Prostate gland (tissue), 2 donors: Measurements from ENCODE around the gene C10orf53. TPM values are rescaled to one million over a fixed set of nuclear protein-coding genes. Genes with fewer than 3 reads are reported as not detected.

ENCODE experiments used
- DNase-seq: peaks from one replicate; pipeline ENCODE4 v3.0.0-alpha.2; 2019; ENCODE audit warnings: low spot score
- H3K27ac ChIP-seq, 2 donors: fragments of 200-600 bp; sonication (generic); 2 replicates each; pipeline ENCODE4 v1.5.1; 2017 to 2019
- H3K27me3 ChIP-seq: fragments of 200-600 bp; sonication (generic); replicated peaks from 2 replicates; pipeline ENCODE4 v1.5.1; 2019; ENCODE audit not compliant: insufficient read depth
- H3K36me3 ChIP-seq, 2 donors: fragments of 200-600 bp; sonication (generic); 1 replicate in 1 of 2; 2 replicates in 1 of 2; pipeline versions ENCODE4 v1.5.1 to v1.8.1; 2017 to 2019
- H3K4me1 ChIP-seq: fragments of 200-600 bp; sonication (generic); replicated peaks from 2 replicates; pipeline ENCODE4 v1.5.1; 2019
- H3K4me3 ChIP-seq, 2 donors: fragments of 200-600 bp; sonication (generic); 2 replicates each; pipeline ENCODE4 v1.5.1; 2017 to 2019
- H3K9me3 ChIP-seq: fragments of 200-600 bp; sonication (generic); 2 replicates; pipeline ENCODE4 v1.5.1; 2017
- POLR2A ChIP-seq: fragments of 450-650 bp; IDR thresholded peaks from one replicate; pipeline ENCODE4 v1.6.1; 2016; ENCODE audit warnings: antibody characterized with exemption, mild to moderate bottlenecking
- POLR2AphosphoS5 ChIP-seq: sonication (generic); formaldehyde crosslinking; IDR thresholded peaks from one replicate; pipeline ENCODE4 v1.6.1; 2017; ENCODE audit warnings: antibody characterized with exemption
- WGBS: methylation state at CpG from one replicate; pipeline ENCODE4 v1.1.5; 2018; 5-methylcytosine and 5-hydroxymethylcytosine counted together
- intact Hi-C: fragments of 100-400 bp; cut with DNase I; formaldehyde crosslinking; loops from one replicate; pipeline ENCODE4 v1.14.2; 2022
- total RNA-seq, 2 donors: library from RNA; depleted of rRNA; stranded (reverse); fragments of >200 nt; gene quantifications; one replicate each; pipeline ENCODE4 v1.1.0, GENCODE V29; 2016
- TF ChIP-seq, protein P1 (sequence below), 4 experiments: fragments of 200-600 bp in 2 of 4; fragments of 450-650 bp in 2 of 4; sonication (generic) in 2 of 4; IDR thresholded peaks; 1 replicate in 3 of 4; 2 replicates in 1 of 4; pipeline ENCODE4 v1.5.1; 2016 to 2019; ENCODE audit warnings: antibody characterized with exemption in 4 of 4, mild to moderate bottlenecking in 2 of 4, moderate library complexity in 2 of 4

Gene C10orf53
- total RNA-seq, 2 donors from 2014 or later, result 1.5 TPM; not detected in 1

DNA sequence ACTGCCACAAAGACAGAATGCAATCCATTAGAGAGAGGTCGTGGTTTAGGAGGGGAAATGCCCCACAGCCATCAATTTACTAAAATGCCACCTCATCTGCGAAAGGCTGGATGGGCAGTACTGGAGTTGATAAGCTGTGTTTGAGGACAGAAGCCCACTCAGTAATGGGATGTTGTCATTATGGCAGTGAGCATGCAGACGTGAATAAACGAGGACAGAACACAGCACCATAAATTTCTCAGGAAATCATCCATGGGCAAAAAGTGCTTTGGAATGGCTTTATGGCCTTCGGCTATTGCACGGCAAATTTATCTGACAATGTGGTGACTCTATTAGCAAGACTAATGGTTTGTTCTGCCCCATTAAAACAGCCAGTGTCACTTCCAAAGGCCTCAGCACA is 15.9 kb upstream of the C10orf53 start:
- Histone ChIP-seq H3K4me1 (no peaks in the 10 kb centered on the region), H3K9me3 (no peaks in the 10 kb centered on the region), H3K36me3 (no peaks in the 10 kb centered on the region), H3K27ac (no peak overlapping the region), H3K4me3 (no peak overlapping the region), H3K27me3 (no peaks in the 10 kb centered on the region)
- intact Hi-C loops, result no loop called here
- no peak for DNase-seq
- WGBS, result 14% methylated on average over 6 of the region's 6 CpGs
- TF ChIP-seq, protein P1, sequence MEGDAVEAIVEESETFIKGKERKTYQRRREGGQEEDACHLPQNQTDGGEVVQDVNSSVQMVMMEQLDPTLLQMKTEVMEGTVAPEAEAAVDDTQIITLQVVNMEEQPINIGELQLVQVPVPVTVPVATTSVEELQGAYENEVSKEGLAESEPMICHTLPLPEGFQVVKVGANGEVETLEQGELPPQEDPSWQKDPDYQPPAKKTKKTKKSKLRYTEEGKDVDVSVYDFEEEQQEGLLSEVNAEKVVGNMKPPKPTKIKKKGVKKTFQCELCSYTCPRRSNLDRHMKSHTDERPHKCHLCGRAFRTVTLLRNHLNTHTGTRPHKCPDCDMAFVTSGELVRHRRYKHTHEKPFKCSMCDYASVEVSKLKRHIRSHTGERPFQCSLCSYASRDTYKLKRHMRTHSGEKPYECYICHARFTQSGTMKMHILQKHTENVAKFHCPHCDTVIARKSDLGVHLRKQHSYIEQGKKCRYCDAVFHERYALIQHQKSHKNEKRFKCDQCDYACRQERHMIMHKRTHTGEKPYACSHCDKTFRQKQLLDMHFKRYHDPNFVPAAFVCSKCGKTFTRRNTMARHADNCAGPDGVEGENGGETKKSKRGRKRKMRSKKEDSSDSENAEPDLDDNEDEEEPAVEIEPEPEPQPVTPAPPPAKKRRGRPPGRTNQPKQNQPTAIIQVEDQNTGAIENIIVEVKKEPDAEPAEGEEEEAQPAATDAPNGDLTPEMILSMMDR (IDR thresholded peaks at IDR 0.05), result no peak
- TF ChIP-seq POLR2AphosphoS5 (no peak), POLR2A (no peak)

- DNase-seq, result no peak
- no peak for TF ChIP-seq POLR2A
- TF ChIP-seq, protein P1 (IDR thresholded peaks at IDR 0.05), result no peak
- TF ChIP-seq POLR2AphosphoS5, result no peak
- Histone ChIP-seq H3K9me3 (no peaks in the 10 kb centered on the region), H3K4me1 (no peaks in the 10 kb centered on the region), H3K4me3 (no peak overlapping the region), H3K27me3 (no peaks in the 10 kb centered on the region), H3K36me3 (no peaks in the 10 kb centered on the region), H3K27ac (no peak overlapping the region)
- WGBS, result 40% methylated on average over 7 of the region's 7 CpGs
- intact Hi-C loops, result no loop called here
Observed at GRCh38 chr10:49664006-49664841, 15.2 kb upstream of the C10orf53 start.

DNA sequence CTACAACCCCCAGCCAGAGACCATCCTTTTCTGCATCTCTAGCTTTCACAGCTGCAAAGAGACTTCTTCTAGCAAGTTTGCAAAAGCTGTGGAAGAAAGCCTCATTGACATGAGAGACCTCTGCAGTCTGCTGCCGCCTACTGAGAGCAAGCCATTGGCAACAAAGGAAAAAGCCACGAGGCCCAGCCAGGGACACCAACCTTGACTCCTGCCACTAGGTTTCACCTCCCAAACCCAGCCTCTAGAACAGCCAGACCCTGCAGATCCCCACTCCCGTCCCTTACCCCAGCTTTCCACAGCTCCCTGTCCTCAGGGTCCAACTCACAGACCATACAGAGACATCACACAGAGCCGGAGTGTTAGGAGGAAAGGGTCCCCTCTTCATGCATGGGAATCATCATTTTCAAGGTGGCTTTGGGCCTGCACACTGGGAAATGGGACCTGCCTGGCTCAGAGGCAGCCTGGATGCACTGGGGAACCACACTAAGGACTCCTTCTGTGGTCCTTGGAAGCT is 14.6 kb upstream of the C10orf53 start:
- Histone ChIP-seq H3K9me3 (no peaks in the 10 kb centered on the region), H3K4me1 (no peaks in the 10 kb centered on the region), H3K27ac (no peak overlapping the region), H3K27me3 (no peaks in the 10 kb centered on the region), H3K36me3 (no peaks in the 10 kb centered on the region), H3K4me3 (no peak overlapping the region)
- WGBS, result 76% methylated on average over 4 of the region's 4 CpGs
- DNase-seq, result no peak
- intact Hi-C loops, result no loop called here
- TF ChIP-seq, protein P1 (IDR thresholded peaks at IDR 0.05), result no peak
- no peak for TF ChIP-seq POLR2AphosphoS5
- TF ChIP-seq POLR2A, result no peak

DNA sequence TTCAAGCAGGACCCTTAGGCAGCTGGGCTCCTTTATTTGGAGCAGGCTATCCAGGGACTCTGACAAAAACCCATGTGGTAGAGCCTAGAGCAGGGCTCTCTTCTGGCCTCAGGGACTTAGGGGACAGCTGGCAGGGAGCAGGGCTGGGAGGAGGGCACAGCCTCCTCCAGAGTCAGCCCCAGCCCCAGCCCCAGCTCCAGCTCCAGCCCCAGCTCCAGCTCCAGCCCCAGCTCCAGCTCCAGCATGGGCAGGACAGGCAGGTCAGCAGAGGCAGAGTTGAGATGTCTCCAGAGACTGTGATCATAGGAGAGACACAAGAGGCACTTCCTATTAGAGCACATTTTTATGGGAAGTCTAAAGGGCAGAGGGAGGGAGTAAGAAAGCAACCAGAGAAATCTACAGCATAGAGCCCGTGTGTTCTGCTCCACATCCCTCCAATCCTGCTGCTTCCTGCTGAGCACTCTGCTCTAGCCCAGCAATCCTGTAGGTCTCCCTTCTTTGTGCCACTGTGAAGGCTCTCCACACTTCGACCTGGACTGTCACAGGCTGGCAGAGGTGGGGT is 13.3 kb upstream of the C10orf53 start:
- Histone ChIP-seq H3K27me3 (no peaks in the 10 kb centered on the region), H3K36me3 (no peaks in the 10 kb centered on the region), H3K9me3 (no peaks in the 10 kb centered on the region), H3K4me1 (no peaks in the 10 kb centered on the region), H3K27ac (no peak overlapping the region), H3K4me3 (no peak overlapping the region)
- no peak for DNase-seq
- TF ChIP-seq POLR2AphosphoS5 (no peak), POLR2A (no peak)
- TF ChIP-seq, protein P1 (IDR thresholded peaks at IDR 0.05), result no peak
- intact Hi-C loops, result no loop called here
- 59% methylated on average over 2 of the region's 2 CpGs for WGBS
